T-helper 2 cell treated with Interferon-gamma antibody and Interleukin-4, amounts not matched to agents 5 μg/mL and 100 μg/mL, for 36 hours (primary cell): ENCODE data around the gene SPATC1L.
"Not testable (repeated sequence)": the region's sequence is repeated elsewhere in the genome, so short reads cannot be mapped to it uniquely, and the experiment has no call there.

Experiments
- DNase-seq: peaks from one replicate; pipeline ENCODE4 v3.0.0; 2021; ENCODE audit warnings: low spot score
- H3K27ac Mint-ChIP-seq: one replicate; pipeline ENCODE4 v1.8.0; 2021; ENCODE audit warnings: mild to moderate bottlenecking, mixed read lengths
- H3K27me3 Mint-ChIP-seq: one replicate; pipeline ENCODE4 v1.8.0; 2021; ENCODE audit warnings: low read depth, mixed read lengths
- H3K36me3 Mint-ChIP-seq: one replicate; pipeline ENCODE4 v1.8.0; 2021; ENCODE audit warnings: low read depth, mixed read lengths
- H3K4me1 Mint-ChIP-seq: one replicate; pipeline ENCODE4 v1.8.0; 2021; ENCODE audit warnings: low read depth, mixed read lengths
- H3K4me3 Mint-ChIP-seq: one replicate; pipeline ENCODE4 v1.8.0; 2022; ENCODE audit warnings: mild to moderate bottlenecking, moderate library complexity, mixed read lengths
- H3K9me3 Mint-ChIP-seq: one replicate; pipeline ENCODE4 v1.8.0; 2021; ENCODE audit warnings: mixed read lengths

SPATC1L gene

GRCh38 chr21:46151261-46151988, 32.8 kb downstream of the SPATC1L start:
- Mint-ChIP-seq H3K36me3 (no peaks in the 10 kb centered on the region), H3K9me3 (no peaks in the 10 kb centered on the region), H3K4me1 (no peaks in the 10 kb centered on the region), H3K4me3 (no peak overlapping the region), H3K27ac (no peak overlapping the region), H3K27me3 (no peaks in the 10 kb centered on the region)
- no peak for DNase-seq

DNA sequence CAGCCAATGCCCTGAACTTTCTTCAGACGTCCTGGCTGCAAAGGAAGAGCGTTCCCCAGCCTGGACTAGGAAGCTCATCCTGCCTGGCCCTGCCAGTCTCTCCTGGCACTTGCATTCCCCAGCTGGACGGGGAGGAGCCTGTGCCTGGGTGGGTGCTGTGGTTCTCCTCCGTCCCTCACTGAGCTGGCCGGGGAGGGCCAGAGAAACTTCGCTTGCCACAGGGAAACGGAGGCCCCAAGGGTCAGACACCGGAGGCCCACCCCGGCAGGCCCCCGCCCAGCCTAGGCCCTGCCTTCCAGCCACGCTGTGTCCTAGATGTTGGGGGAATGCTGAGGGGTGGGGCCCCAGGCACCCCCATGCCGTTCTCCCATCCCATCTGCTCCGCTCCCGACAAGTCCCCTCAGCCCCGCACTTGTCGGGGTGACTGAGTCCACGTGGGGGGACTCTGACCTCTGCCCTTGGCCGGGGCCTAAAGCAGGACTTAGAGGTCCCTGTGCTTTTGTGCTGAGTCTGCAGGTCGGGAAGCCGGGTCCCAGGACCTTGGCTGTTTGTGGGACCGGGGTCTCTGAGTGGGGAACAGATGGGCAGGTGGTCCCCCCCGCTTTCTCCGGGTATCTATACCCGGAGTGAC, 33.7 kb downstream of the SPATC1L start:
- Mint-ChIP-seq H3K4me3 (no peak overlapping the region), H3K27ac (no peak overlapping the region), H3K36me3 (no peaks in the 10 kb centered on the region), H3K27me3 (no peaks in the 10 kb centered on the region), H3K4me1 (no peaks in the 10 kb centered on the region), H3K9me3 (no peaks in the 10 kb centered on the region)
- DNase-seq = no peak

DNA sequence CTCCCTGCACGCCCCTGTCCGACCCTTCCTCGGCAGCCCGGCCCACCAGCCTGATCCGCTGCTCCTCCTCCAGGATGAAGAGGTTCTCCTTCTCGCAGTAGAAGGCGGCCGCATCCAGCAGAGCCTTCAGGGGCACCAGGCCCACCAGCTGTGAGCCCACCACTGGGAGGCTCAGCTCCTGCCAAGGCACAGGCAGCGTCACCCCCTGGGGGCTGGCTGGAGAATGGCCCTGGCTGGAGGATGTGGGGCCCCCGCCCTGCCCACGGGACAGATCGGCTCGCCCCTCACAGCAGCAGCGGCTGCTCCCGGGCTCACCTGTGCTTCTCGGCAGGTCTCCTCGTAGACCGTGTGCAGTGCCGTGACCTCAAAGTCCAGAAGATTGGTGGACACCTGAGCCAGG, 34.2 kb downstream of the SPATC1L start:
- DNase-seq = no peak
- no peaks in the 10 kb centered on the region for H3K9me3 Mint-ChIP-seq

DNA sequence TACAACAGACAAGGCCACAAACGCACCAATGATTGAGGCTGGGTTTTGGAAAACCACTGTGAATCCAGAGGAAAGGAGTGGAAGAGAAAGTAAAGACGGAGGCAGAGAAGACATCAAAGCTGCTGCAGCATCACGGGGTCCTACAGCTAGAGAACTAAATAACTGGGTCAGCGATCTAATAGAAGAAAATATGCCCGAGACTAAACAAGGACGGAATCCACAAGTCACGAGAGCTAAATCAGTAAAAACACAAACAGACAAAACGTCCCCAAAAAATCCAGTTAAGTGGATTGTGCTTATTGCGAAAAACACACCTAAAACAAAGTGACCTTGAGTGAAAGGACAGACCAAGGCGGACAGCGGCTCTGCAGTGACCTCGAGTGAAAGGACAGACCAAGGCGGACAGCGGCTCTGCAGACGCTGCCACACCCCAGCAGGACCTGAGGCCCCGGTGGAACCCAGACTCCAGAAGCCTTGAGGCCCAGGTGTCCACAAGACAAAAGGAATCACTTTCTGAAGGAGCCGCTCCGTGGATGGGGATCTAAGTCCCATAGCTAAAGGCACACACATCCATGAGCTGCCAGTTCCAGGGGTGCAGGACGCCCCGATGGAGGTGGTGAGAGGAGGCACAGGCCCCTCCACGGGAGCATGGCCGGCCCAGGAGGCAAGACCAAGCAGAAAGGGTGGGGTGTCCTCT, 34.9 kb downstream of the SPATC1L start:
- H3K9me3 Mint-ChIP-seq = no peaks in the 10 kb centered on the region
- no peak overlapping the region for H3K27ac Mint-ChIP-seq
- peaks cover 4% of the 10 kb centered on the region for H3K4me1 Mint-ChIP-seq

More for the DNA sequence above, 34.2 kb downstream of the SPATC1L start:
- no peaks in the 10 kb centered on the region for H3K4me1 Mint-ChIP-seq
- H3K36me3 Mint-ChIP-seq = no peaks in the 10 kb centered on the region
- H3K4me3 Mint-ChIP-seq = no peak overlapping the region
- no peak overlapping the region for H3K27ac Mint-ChIP-seq
- no peaks in the 10 kb centered on the region for H3K27me3 Mint-ChIP-seq

GRCh38 chr21:46148106-46148505, 36.2 kb downstream of the SPATC1L start:
- Mint-ChIP-seq H3K27ac (no peak overlapping the region), H3K4me1 (peaks cover 11% of the 10 kb centered on the region), H3K4me3 (no peak overlapping the region), H3K27me3 (no peaks in the 10 kb centered on the region), H3K9me3 (no peaks in the 10 kb centered on the region), H3K36me3 (no peaks in the 10 kb centered on the region)
- no peak for DNase-seq

More for the DNA sequence above, 34.9 kb downstream of the SPATC1L start:
- no peaks in the 10 kb centered on the region for H3K36me3 Mint-ChIP-seq
- H3K4me3 Mint-ChIP-seq = no peak overlapping the region
- no peak for DNase-seq
- no peaks in the 10 kb centered on the region for H3K27me3 Mint-ChIP-seq

DNA sequence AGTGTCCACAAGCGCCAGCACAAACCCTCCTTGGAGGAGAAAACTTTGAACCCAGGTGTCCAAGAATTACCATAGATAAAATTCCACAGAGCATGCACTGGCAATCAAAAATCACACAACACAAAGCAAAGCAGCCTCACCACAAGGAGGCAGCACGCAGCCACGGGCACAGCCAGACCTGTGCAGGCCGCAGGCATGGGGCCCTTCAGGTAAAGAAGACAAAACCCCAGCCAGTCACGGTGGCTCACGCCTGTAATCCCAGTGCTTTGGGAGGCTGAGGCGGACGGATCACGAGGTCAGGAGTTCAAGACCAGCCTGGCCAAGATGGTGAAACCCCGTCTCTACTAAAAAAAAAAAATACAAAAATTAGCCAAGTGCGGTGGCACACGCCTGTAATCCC, 36.8 kb downstream of the SPATC1L start:
- not testable (repeated sequence) for H3K36me3 Mint-ChIP-seq, H3K9me3 Mint-ChIP-seq, H3K27ac Mint-ChIP-seq, H3K4me3 Mint-ChIP-seq, H3K27me3 Mint-ChIP-seq
- H3K4me1 Mint-ChIP-seq = peaks cover 11% of the 10 kb centered on the region
- peak; percentile 29 for DNase-seq

GRCh38 chr21:46146856-46147255, 37.4 kb downstream of the SPATC1L start:
- no peaks in the 10 kb centered on the region for H3K9me3 Mint-ChIP-seq
- H3K4me1 Mint-ChIP-seq = peaks cover 11% of the 10 kb centered on the region
- no peaks in the 10 kb centered on the region for H3K27me3 Mint-ChIP-seq
- no peaks in the 10 kb centered on the region for H3K36me3 Mint-ChIP-seq
- peak overlapping the region; percentile 9 for H3K27ac Mint-ChIP-seq
- no peak for DNase-seq
- H3K4me3 Mint-ChIP-seq = no peak overlapping the region

DNA sequence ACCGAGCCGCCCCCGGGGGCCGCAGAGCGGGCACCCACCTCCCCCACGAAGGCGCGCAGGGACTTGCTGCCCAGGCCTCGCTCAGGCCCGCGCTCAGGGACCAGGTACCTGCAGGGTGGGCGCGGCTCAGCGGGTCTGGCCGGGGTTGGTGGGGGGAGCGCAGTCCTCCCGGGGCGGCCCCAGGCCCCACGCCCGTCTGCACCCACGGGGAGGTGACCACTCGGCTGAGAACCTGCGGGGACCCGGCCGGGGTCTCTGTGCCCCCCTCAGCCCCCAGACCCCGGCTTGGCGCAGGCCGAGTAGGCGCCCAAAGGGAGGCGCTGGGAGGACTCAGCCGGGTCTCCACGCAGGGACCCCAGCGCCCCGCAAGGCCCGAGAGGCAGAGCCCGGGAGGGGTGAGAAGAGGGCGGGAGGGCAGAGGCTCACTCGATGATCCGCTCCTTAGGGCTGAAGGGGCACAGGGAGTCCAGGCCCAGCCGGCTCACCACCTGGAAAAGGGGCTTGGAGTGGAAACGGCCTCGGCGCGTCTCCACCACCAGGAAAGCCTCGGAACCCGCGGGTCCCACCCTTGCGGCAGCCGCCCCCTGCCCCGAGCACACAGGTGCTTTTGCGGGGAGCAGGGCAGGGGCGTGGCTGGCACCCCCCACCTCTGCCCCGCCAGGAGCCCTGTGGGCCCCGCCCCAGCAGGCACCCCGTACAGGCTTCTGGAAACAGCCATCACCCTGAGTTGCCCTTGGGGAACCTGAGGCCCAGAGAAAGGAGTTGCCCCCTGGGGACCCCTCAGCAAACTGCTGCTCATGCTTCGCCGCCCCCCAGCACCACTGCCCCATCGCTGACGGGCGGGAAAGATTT, 38.2 kb downstream of the SPATC1L start:
- no peaks in the 10 kb centered on the region for H3K9me3 Mint-ChIP-seq

GRCh38 chr21:46145159-46145839, 39.0 kb downstream of the SPATC1L start:
- Mint-ChIP-seq H3K27ac (no peak overlapping the region), H3K9me3 (no peaks in the 10 kb centered on the region), H3K4me1 (peaks cover 11% of the 10 kb centered on the region), H3K36me3 (no peaks in the 10 kb centered on the region), H3K4me3 (no peak overlapping the region), H3K27me3 (no peaks in the 10 kb centered on the region)
- no peak for DNase-seq

More for the DNA sequence above, 38.2 kb downstream of the SPATC1L start:
- no peaks in the 10 kb centered on the region for H3K36me3 Mint-ChIP-seq
- no peak for DNase-seq
- no peak overlapping the region for H3K4me3 Mint-ChIP-seq
- H3K27ac Mint-ChIP-seq = peak overlapping the region; percentile 9
- H3K27me3 Mint-ChIP-seq = no peaks in the 10 kb centered on the region
- H3K4me1 Mint-ChIP-seq = peaks cover 11% of the 10 kb centered on the region

- peak overlapping the region; percentile 59 for H3K4me3 Mint-ChIP-seq
- DNase-seq = peak; percentile 17
Observed at GRCh38 chr21:46144464-46145070, 39.7 kb downstream of the SPATC1L start.

DNA sequence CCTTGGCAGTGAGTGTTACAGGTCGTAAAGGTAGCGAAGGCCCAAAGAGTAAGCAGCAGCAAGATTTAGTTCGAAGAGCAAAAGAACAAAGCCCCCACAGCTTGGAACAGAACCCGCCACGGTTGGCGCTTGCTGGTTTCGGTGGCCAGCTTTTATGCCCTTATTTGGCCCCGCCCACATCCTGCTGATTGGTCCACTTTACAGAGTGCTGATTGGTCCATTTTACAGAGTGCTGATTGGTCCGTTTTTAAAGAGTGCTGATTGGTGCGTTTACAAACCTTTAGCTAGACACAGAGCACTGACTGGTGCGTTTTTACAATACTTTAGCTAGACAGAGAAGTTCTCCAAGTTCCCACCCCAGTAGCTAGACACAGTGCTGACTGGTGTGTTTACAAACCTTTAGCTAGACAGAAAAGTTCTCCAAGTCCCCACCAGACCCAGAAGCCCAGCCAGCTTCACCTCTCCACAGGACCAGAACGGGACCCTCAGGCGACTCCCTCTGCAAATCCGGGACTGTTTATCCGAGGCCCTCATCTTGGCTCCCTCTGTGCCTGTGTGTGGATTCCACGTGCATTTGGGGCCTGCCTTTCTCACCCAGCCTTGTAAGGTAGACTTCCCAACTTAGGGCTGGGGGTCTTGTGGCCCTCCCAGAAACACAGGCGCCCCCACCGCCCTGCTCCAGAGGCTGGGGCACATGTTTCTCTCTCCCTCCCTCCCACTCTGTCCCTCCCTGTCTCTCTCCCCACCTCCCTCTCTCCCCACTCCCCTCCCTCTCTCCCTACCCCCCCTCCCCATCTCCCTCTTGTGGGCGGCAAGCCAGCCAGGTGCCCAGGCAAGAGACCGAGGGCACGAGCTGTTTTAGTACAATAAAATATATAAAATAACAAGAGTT, 41.4 kb downstream of the SPATC1L start:
- H3K4me3 Mint-ChIP-seq = no peak overlapping the region
- no peaks in the 10 kb centered on the region for H3K27me3 Mint-ChIP-seq
- no peak overlapping the region for H3K27ac Mint-ChIP-seq
- H3K4me1 Mint-ChIP-seq = peaks cover 11% of the 10 kb centered on the region
- H3K36me3 Mint-ChIP-seq = no peaks in the 10 kb centered on the region
- H3K9me3 Mint-ChIP-seq = no peaks in the 10 kb centered on the region
- no peak for DNase-seq

More at GRCh38 chr21:46144464-46145070, 39.7 kb downstream of the SPATC1L start:
- H3K9me3 Mint-ChIP-seq = no peaks in the 10 kb centered on the region
- no peaks in the 10 kb centered on the region for H3K27me3 Mint-ChIP-seq
- H3K36me3 Mint-ChIP-seq = no peaks in the 10 kb centered on the region
- peaks cover 11% of the 10 kb centered on the region for H3K4me1 Mint-ChIP-seq
- peak overlapping the region; percentile 91 for H3K27ac Mint-ChIP-seq
